Measurements from ENCODE around the gene TEX35.

TEX35 gene

GRCh38 chr1:178483251-178483957 lies 29.5 kb upstream of the TEX35 start:
- no peak for TF ChIP-seq POLR2AphosphoS5 (IDR thresholded peaks at IDR 0.05; ENCODE audit: low read depth, low read length)

GRCh38 chr1:178484698-178485225 lies 28.1 kb upstream of the TEX35 start:
- TF ChIP-seq POLR2AphosphoS5 (IDR thresholded peaks at IDR 0.05; ENCODE audit: low read depth, low read length) = no peak
- no peak for TF ChIP-seq SIN3A (IDR thresholded peaks at IDR 0.05; ENCODE audit: borderline replicate concordance, insufficient read depth, low read length)
- TF ChIP-seq REST (IDR thresholded peaks at IDR 0.05; ENCODE audit: insufficient read depth in 1 of 2, low read depth in 2 of 2, low read length in 2 of 2) = no peak
- no peak for TF ChIP-seq FOXP2 (optimal IDR thresholded peaks at IDR 0.05; ENCODE audit: borderline replicate concordance, extremely low read depth, extremely low read length, insufficient read depth)
- TF ChIP-seq TAF1 (IDR thresholded peaks at IDR 0.05; ENCODE audit: borderline replicate concordance, insufficient read depth, low read length) = no peak

GRCh38 chr1:178485541-178485981 lies 27.3 kb upstream of the TEX35 start:
- TF ChIP-seq FOXP2 (optimal IDR thresholded peaks at IDR 0.05; ENCODE audit: borderline replicate concordance, extremely low read depth, extremely low read length, insufficient read depth) (no peak), POLR2AphosphoS5 (IDR thresholded peaks at IDR 0.05; ENCODE audit: low read depth, low read length) (no peak), SIN3A (IDR thresholded peaks at IDR 0.05; ENCODE audit: borderline replicate concordance, insufficient read depth, low read length) (no peak), REST (IDR thresholded peaks at IDR 0.05; ENCODE audit: insufficient read depth in 1 of 2, low read depth in 2 of 2, low read length in 2 of 2) (no peak), TAF1 (IDR thresholded peaks at IDR 0.05; ENCODE audit: borderline replicate concordance, insufficient read depth, low read length) (no peak)

GRCh38 chr1:178486100-178487069 lies 26.5 kb upstream of the TEX35 start:
- TF ChIP-seq TAF1 (IDR thresholded peaks at IDR 0.05; ENCODE audit: borderline replicate concordance, insufficient read depth, low read length) = no peak
- TF ChIP-seq REST (IDR thresholded peaks at IDR 0.05; ENCODE audit: insufficient read depth in 1 of 2, low read depth in 2 of 2, low read length in 2 of 2) = no peak
- TF ChIP-seq SIN3A (IDR thresholded peaks at IDR 0.05; ENCODE audit: borderline replicate concordance, insufficient read depth, low read length) = no peak
- TF ChIP-seq FOXP2 (optimal IDR thresholded peaks at IDR 0.05; ENCODE audit: borderline replicate concordance, extremely low read depth, extremely low read length, insufficient read depth) = no peak
- TF ChIP-seq POLR2AphosphoS5 (IDR thresholded peaks at IDR 0.05; ENCODE audit: low read depth, low read length) = no peak

GRCh38 chr1:178487070-178487615 lies 25.8 kb upstream of the TEX35 start:
- TF ChIP-seq SIN3A (IDR thresholded peaks at IDR 0.05; ENCODE audit: borderline replicate concordance, insufficient read depth, low read length) (no peak), REST (IDR thresholded peaks at IDR 0.05; ENCODE audit: insufficient read depth in 1 of 2, low read depth in 2 of 2, low read length in 2 of 2) (no peak), FOXP2 (optimal IDR thresholded peaks at IDR 0.05; ENCODE audit: borderline replicate concordance, extremely low read depth, extremely low read length, insufficient read depth) (no peak), POLR2AphosphoS5 (IDR thresholded peaks at IDR 0.05; ENCODE audit: low read depth, low read length) (no peak), TAF1 (IDR thresholded peaks at IDR 0.05; ENCODE audit: borderline replicate concordance, insufficient read depth, low read length) (no peak)
